ENCODE results near the gene METTL25B.

GRCh38 chr1:156689035-156689952, 39.0 kb upstream of the METTL25B start:
- no peak for TF ChIP-seq POLR2A (IDR thresholded peaks at IDR 0.05)
- TF ChIP-seq CTCF (IDR thresholded peaks at IDR 0.05): peak; percentile 91 to 92 (median 92)
